GM19043 (cell line): Measurements from ENCODE around the gene BAG2.

Source experiments
- ATAC-seq: cut with Tn5 transposase; IDR thresholded peaks from one replicate; pipeline ENCODE4 v1.9.1; 2021; ENCODE audit warnings: low read depth; ENCODE audit not compliant: unreplicated experiment

Gene BAG2

GRCh38 chr6:57172136-57173055 is at the start of gene BAG2:
Gene BAG2, plus strand, starts transcription at chr6:57172326. Its CDS starts 372 bp downstream, at chr6:57172698.
- peak; percentile 77 for ATAC-seq

- ATAC-seq, result no peak
Measured at GRCh38 chr6:57123111-57123510, 49.0 kb upstream of the BAG2 start.

- ATAC-seq, result no peak
Measured at GRCh38 chr6:57127763-57128162, 44.4 kb upstream of the BAG2 start.

GRCh38 chr6:57130661-57131177 is 41.4 kb upstream of the BAG2 start:
- no peak for ATAC-seq

GRCh38 chr6:57134954-57135353 is 37.2 kb upstream of the BAG2 start:
- no peak for ATAC-seq

- no peak for ATAC-seq
Measured at GRCh38 chr6:57135885-57136284, 36.2 kb upstream of the BAG2 start.

- no peak for ATAC-seq
Measured at GRCh38 chr6:57137350-57137749, 34.8 kb upstream of the BAG2 start.

GRCh38 chr6:57138026-57138425 is 34.1 kb upstream of the BAG2 start:
- no peak for ATAC-seq

GRCh38 chr6:57141451-57142177 is 30.5 kb upstream of the BAG2 start:
- ATAC-seq, result no peak

GRCh38 chr6:57142178-57142525 is 30.0 kb upstream of the BAG2 start:
- no peak for ATAC-seq

- no peak for ATAC-seq
Measured at GRCh38 chr6:57143690-57144089, 28.4 kb upstream of the BAG2 start.

GRCh38 chr6:57147401-57147800 is 24.7 kb upstream of the BAG2 start:
- no peak for ATAC-seq

GRCh38 chr6:57147955-57148858 is 23.9 kb upstream of the BAG2 start:
- no peak for ATAC-seq

- no peak for ATAC-seq
Measured at GRCh38 chr6:57158658-57159057, 13.5 kb upstream of the BAG2 start.

- ATAC-seq, result no peak
Measured at GRCh38 chr6:57159127-57159526, 13.0 kb upstream of the BAG2 start.

- ATAC-seq, result no peak
Measured at GRCh38 chr6:57162028-57162427, 10.1 kb upstream of the BAG2 start.

- ATAC-seq, result no peak
Measured at GRCh38 chr6:57162516-57162915, 9.6 kb upstream of the BAG2 start.

- ATAC-seq, result no peak
Measured at GRCh38 chr6:57163956-57164355, 8.2 kb upstream of the BAG2 start.

- no peak for ATAC-seq
Measured at GRCh38 chr6:57165080-57165479, 7.0 kb upstream of the BAG2 start.

GRCh38 chr6:57173056-57173885 is 1.1 kb downstream of the BAG2 start:
- ATAC-seq, result no peak
